GM19397 (cell line): ENCODE data around the gene SLC24A4.

Experiments used
- ATAC-seq: cut with Tn5 transposase; IDR thresholded peaks from one replicate; pipeline ENCODE4 v1.9.1; 2021; ENCODE audit warnings: mild to moderate bottlenecking, moderate library complexity; ENCODE audit not compliant: unreplicated experiment

Gene SLC24A4

GRCh38 chr14:92360651-92361370 is 37.8 kb downstream of the SLC24A4 start:
- ATAC-seq, result no peak

GRCh38 chr14:92362781-92363235 is 39.8 kb downstream of the SLC24A4 start:
- ATAC-seq, result no peak

GRCh38 chr14:92366237-92366636 is 43.3 kb downstream of the SLC24A4 start:
- no peak for ATAC-seq

- ATAC-seq, result no peak
These were observed 45.0 kb downstream of the SLC24A4 start for GRCh38 chr14:92368001-92368400.

- ATAC-seq, result no peak
These were observed 46.1 kb downstream of the SLC24A4 start for GRCh38 chr14:92369097-92369496.

- ATAC-seq, result no peak
These were observed 49.3 kb downstream of the SLC24A4 start for GRCh38 chr14:92372230-92372629.

GRCh38 chr14:92373336-92373735 is 50.4 kb downstream of the SLC24A4 start:
- no peak for ATAC-seq

- ATAC-seq, result no peak
These were observed 57.2 kb downstream of the SLC24A4 start for GRCh38 chr14:92380131-92380530.

GRCh38 chr14:92380582-92380981 is 57.6 kb downstream of the SLC24A4 start:
- no peak for ATAC-seq

- ATAC-seq, result no peak
These were observed 59.7 kb downstream of the SLC24A4 start for GRCh38 chr14:92382677-92383076.

GRCh38 chr14:92383805-92384204 is 60.8 kb downstream of the SLC24A4 start:
- ATAC-seq, result no peak

- ATAC-seq, result no peak
These were observed 61.6 kb downstream of the SLC24A4 start for GRCh38 chr14:92384461-92385133.

- ATAC-seq, result no peak
These were observed 62.6 kb downstream of the SLC24A4 start for GRCh38 chr14:92385561-92385960.

GRCh38 chr14:92386165-92386564 is 63.2 kb downstream of the SLC24A4 start:
- ATAC-seq, result no peak

GRCh38 chr14:92386637-92387036 is 63.7 kb downstream of the SLC24A4 start:
- ATAC-seq, result no peak

- no peak for ATAC-seq
These were observed 64.6 kb downstream of the SLC24A4 start for GRCh38 chr14:92387578-92387977.

GRCh38 chr14:92389598-92390158 is 66.7 kb downstream of the SLC24A4 start:
- no peak for ATAC-seq

- no peak for ATAC-seq
These were observed 68.8 kb downstream of the SLC24A4 start for GRCh38 chr14:92391726-92392125.

GRCh38 chr14:92392711-92393110 is 69.7 kb downstream of the SLC24A4 start:
- ATAC-seq, result no peak

GRCh38 chr14:92397150-92397952 is 74.4 kb downstream of the SLC24A4 start:
- no peak for ATAC-seq

GRCh38 chr14:92397953-92398564 is 75.1 kb downstream of the SLC24A4 start:
- ATAC-seq, result no peak
